ENCODE measurements around the gene DUSP7. TPM values are rescaled to one million over a fixed set of nuclear protein-coding genes. Genes with fewer than 3 reads are reported as not detected.
"Not testable (repeated sequence)": the region's sequence is repeated elsewhere in the genome, so short reads cannot be mapped to it uniquely, and the experiment has no call there.

The DUSP7 gene
- total RNA-seq, 6 experiments from 2014 or later, result 31.7 to 43.3 (median 37.4) TPM

DNA sequence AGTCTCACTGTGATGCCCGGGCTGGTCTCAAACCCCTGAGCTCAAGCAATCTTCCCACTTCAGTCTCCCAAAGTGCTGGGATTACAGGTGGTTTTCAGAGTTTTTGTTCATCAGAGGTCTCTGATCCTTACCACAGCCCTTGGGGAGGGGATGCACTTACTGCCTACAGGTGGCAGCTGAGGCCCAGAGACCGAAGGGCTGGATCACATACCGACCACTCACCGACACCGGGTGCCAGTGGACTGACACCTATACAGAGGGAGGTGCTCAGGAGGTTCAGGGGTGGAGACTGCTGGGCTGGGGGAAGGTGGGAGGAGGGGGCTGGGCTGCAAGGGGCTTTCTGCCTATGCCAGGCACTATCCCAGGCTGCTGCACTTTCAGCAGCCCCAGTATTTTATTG lies 19.5 kb downstream of the DUSP7 start:
- peaks cover 8% of the 10 kb centered on the region; the same call in 1 of the 2 replicates for H3K4me1 Mint-ChIP-seq (ENCODE audit: low read depth)

DNA sequence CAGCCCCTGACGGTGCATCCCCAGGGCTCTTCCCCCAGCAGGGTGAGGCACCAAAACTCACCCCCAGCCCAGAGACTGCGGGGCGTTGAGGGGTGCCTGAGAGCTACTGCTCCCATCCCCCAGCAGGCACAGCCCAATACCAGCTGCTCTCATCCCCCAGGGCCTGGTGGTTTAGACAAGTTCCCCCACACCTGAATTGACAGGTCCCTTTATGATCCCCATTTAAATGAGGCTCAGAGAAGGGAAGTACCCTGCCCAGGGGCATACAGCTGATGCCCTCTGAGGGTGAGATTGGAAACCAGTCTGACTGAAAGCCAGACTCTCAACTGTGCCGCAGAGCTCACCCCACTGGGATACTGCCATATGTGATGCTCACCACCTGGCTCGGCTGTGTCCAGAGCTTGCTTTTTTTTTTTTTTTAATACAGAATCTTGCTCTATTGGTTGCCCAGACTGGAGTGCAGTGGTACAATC lies 20.1 kb downstream of the DUSP7 start:
- Mint-ChIP-seq H3K9me3 (peaks cover 9% of the 10 kb centered on the region), H3K27ac (no peak overlapping the region), H3K4me1 (ENCODE audit: low read depth) (peaks cover 5% of the 10 kb centered on the region; the same call in 1 of the 2 replicates), H3K27me3 (ENCODE audit: insufficient read depth) (no peaks in the 10 kb centered on the region; the same call in 1 of the 2 replicates), H3K4me3 (no peak overlapping the region), H3K36me3 (ENCODE audit: low read depth) (no peaks in the 10 kb centered on the region)
- no peak for TF ChIP-seq CTCF (IDR thresholded peaks at IDR 0.05)
- no peak for DNase-seq

More for the DNA sequence above, 19.5 kb downstream of the DUSP7 start:
- H3K27me3 Mint-ChIP-seq (ENCODE audit: insufficient read depth), result no peaks in the 10 kb centered on the region; the same call in 1 of the 2 replicates
- H3K36me3 Mint-ChIP-seq (ENCODE audit: low read depth), result no peaks in the 10 kb centered on the region
- no peak overlapping the region for H3K27ac Mint-ChIP-seq
- H3K4me3 Mint-ChIP-seq, result no peak overlapping the region
- H3K9me3 Mint-ChIP-seq, result peaks cover 5% of the 10 kb centered on the region
- no peak for TF ChIP-seq CTCF (IDR thresholded peaks at IDR 0.05)
- no peak for DNase-seq

GRCh38 chr3:52034651-52035050 lies 21.7 kb downstream of the DUSP7 start:
- H3K4me1 Mint-ChIP-seq (ENCODE audit: low read depth), result no peaks in the 10 kb centered on the region
- no peak overlapping the region for H3K27ac Mint-ChIP-seq
- H3K36me3 Mint-ChIP-seq (ENCODE audit: low read depth), result no peaks in the 10 kb centered on the region
- no peak for DNase-seq
- no peak for TF ChIP-seq CTCF (IDR thresholded peaks at IDR 0.05)
- peaks cover 20% of the 10 kb centered on the region for H3K9me3 Mint-ChIP-seq
- no peak overlapping the region for H3K4me3 Mint-ChIP-seq
- no peaks in the 10 kb centered on the region; the same call in 1 of the 2 replicates for H3K27me3 Mint-ChIP-seq (ENCODE audit: insufficient read depth)

DNA sequence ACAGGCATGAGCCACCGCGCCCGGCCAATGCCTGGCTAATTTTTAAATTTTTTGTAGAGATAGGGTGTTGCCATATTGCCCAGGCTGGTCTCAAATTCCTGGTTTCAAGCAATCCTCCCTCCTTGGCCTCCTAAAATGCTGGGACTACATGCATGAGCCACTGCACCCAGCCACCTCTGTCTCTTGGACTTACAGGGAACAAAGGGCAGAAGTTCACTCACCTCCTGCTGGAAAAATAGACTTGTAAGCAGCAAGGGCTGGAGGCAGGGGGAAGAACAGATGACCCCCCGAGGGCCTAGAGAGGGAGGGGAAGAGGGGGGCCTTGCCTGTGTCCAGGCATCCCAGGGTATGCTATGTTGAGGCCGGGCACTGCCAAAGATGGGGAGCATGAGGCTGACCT lies 22.2 kb downstream of the DUSP7 start:
- no peak for TF ChIP-seq CTCF (IDR thresholded peaks at IDR 0.05)
- no peaks in the 10 kb centered on the region for H3K36me3 Mint-ChIP-seq (ENCODE audit: low read depth)
- peaks cover 20% of the 10 kb centered on the region for H3K9me3 Mint-ChIP-seq
- no peak for DNase-seq
- no peaks in the 10 kb centered on the region for H3K4me1 Mint-ChIP-seq (ENCODE audit: low read depth)
- H3K4me3 Mint-ChIP-seq, result no peak overlapping the region
- no peaks in the 10 kb centered on the region; the same call in 1 of the 2 replicates for H3K27me3 Mint-ChIP-seq (ENCODE audit: insufficient read depth)
- H3K27ac Mint-ChIP-seq, result no peak overlapping the region

DNA sequence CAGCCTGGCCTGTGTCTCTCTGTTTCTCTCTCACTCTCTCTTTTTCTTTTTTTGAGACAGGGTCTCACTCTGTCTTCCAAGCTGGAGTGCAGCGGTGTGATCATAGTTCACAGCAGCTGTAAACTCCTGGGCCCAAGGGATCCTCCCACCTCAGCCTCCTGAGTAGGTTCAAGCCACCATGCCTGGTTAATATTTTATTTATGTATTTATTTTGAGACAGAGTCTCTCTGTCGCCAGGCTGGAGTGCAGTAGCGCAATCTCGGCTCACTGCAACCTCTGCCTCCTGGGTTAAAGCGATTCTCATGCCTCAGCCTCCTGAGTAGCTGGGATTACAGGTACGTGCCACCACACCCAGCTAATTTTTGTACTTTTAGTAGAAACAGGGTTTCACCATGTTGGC lies 22.6 kb downstream of the DUSP7 start:
- DNase-seq; H3K4me1 Mint-ChIP-seq (ENCODE audit: low read depth); H3K27ac Mint-ChIP-seq; H3K36me3 Mint-ChIP-seq (ENCODE audit: low read depth); H3K4me3 Mint-ChIP-seq; H3K27me3 Mint-ChIP-seq (ENCODE audit: insufficient read depth): not testable (repeated sequence)
- H3K9me3 Mint-ChIP-seq, result peaks cover 20% of the 10 kb centered on the region

DNA sequence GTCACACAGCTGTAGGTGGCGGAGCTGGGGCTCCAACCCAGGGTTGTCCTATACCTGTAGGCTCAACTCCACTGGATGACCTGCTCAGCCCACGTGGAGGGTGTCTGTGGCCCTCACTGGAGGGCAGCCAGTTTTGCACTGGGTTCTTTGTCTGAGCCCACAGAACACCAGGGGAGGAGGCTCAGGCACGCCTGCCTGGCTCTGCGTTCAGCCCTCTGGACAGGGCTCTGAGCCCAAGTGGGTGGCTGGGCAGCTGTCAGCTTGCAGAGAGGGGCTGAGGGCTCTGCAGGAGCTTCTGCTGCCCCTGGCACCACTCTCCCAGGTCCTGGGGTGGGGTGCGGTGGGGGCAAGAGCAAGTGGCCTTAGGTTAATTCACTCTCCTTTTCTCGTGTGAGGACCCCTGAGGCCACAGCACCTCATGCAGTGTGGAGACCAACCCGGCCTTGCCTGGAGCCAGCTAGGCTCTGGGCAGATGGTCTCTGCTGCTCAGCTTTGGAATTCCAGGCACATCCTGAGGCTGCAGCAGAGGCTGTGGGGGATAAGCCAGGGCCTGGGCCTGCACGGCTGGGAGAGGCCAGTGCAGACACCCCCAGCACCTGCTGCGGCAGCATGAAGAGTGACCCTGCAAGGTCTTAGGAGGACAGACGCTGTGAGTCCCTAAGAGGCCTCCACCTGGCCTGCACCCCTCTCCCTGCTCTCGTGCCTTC lies 23.5 kb downstream of the DUSP7 start:
- Mint-ChIP-seq H3K4me1 (ENCODE audit: low read depth) (no peaks in the 10 kb centered on the region), H3K9me3 (peaks cover 20% of the 10 kb centered on the region), H3K27me3 (ENCODE audit: insufficient read depth) (no peaks in the 10 kb centered on the region; the same call in 1 of the 2 replicates), H3K27ac (no peak overlapping the region), H3K4me3 (no peak overlapping the region), H3K36me3 (ENCODE audit: low read depth) (no peaks in the 10 kb centered on the region)
- TF ChIP-seq CTCF (IDR thresholded peaks at IDR 0.05), result no peak
- no peak for DNase-seq

All from HFFc6 (cell line).